Measurements from ENCODE around the gene TMEM119. TPM values are rescaled to one million over a fixed set of nuclear protein-coding genes. Genes with fewer than 3 reads are reported as not detected.

Gene TMEM119
- total and polyA plus RNA-seq, 9 of the 15 experiments (the other 6 are each of a cell fraction or from before 2014, with no cell fraction given), result 0.18 TPM; not detected in 8

- TF ChIP-seq ESRRA (IDR thresholded peaks at IDR 0.05; ENCODE audit: borderline replicate concordance, low read depth), result peak; percentile 81
- TF ChIP-seq CBX5 (IDR thresholded peaks at IDR 0.05; ENCODE audit: borderline replicate concordance, low read depth), result no peak
- TF ChIP-seq TCF7 (IDR thresholded peaks at IDR 0.05; ENCODE audit: borderline replicate concordance), result no peak
- TF ChIP-seq SMAD4 (CRISPR knock-in tag; conservative IDR thresholded peaks at IDR 0.05), result no peak
- TF ChIP-seq E2F3 (CRISPR knock-in tag; IDR thresholded peaks at IDR 0.05), result no peak
- no peak for TF ChIP-seq HSF4 (CRISPR knock-in tag; IDR thresholded peaks at IDR 0.05; ENCODE audit: borderline replicate concordance)
- TF ChIP-seq PML (IDR thresholded peaks at IDR 0.05; ENCODE audit: low read length), result no peak
- TF ChIP-seq ZFP1 (CRISPR knock-in tag; IDR thresholded peaks at IDR 0.05), result no peak
- no peak for TF ChIP-seq GTF3C2 (IDR thresholded peaks at IDR 0.05; ENCODE audit: borderline replicate concordance, extremely low read depth, insufficient read length)
- TF ChIP-seq RAD51 (IDR thresholded peaks at IDR 0.05; ENCODE audit: borderline replicate concordance, low read depth), result no peak
- no peak for TF ChIP-seq HMGXB4 (CRISPR knock-in tag; IDR thresholded peaks at IDR 0.05)
- TF ChIP-seq MTA2 (IDR thresholded peaks at IDR 0.05; ENCODE audit: low read depth), result no peak
- no peak for TF ChIP-seq KLF1 (tag; IDR thresholded peaks at IDR 0.05)
- no peak for TF ChIP-seq SFPQ (IDR thresholded peaks at IDR 0.05; ENCODE audit: low read depth, low read length)
- no peak; the same call in 1 of the 2 replicates for TF ChIP-seq BACH1 (tag; IDR thresholded peaks at IDR 0.05)
- TF ChIP-seq RBM25 (IDR thresholded peaks at IDR 0.05; ENCODE audit: low read depth, low read length, severe bottlenecking), result peak; percentile 20
- TF ChIP-seq NFATC3 (IDR thresholded peaks at IDR 0.05), result no peak
- TF ChIP-seq ELF4 (CRISPR knock-in tag; IDR thresholded peaks at IDR 0.05), result no peak
- peak; percentile 30; the same call in 1 of the 2 replicates for TF ChIP-seq ADNP (tag; IDR thresholded peaks at IDR 0.05)
- TF ChIP-seq BRD9 (IDR thresholded peaks at IDR 0.05; ENCODE audit: low read depth, partially characterized antibody), result no peak
- no peak for TF ChIP-seq PRPF4 (IDR thresholded peaks at IDR 0.05; ENCODE audit: insufficient read depth, low read depth, low read length, poor library complexity, severe bottlenecking)
- peak; percentile 83 for TF ChIP-seq ZNF121 (CRISPR knock-in tag; conservative IDR thresholded peaks at IDR 0.05)
- TF ChIP-seq TAF1 (IDR thresholded peaks at IDR 0.05; ENCODE audit: control insufficient read depth, extremely low read depth, insufficient read depth, low read length, severe bottlenecking), result peak; percentile 11
Measured at GRCh38 chr12:108627134-108627920, 29.4 kb upstream of the TMEM119 start (continued).
